Subcutaneous abdominal adipose tissue (tissue), 5 donors: ENCODE results near the gene SLC25A38.
"Not testable (repeated sequence)": the region's sequence is repeated elsewhere in the genome, so short reads cannot be mapped to it uniquely, and the experiment has no call there.

Experiments
- H3K27ac ChIP-seq: one replicate; pipeline ENCODE4 v1.7.0; 2013; ENCODE audit warnings: low read depth, mild to moderate bottlenecking, inconsistent platforms, low read length, moderate library complexity
- H3K27me3 ChIP-seq, 5 donors: one replicate each; pipeline ENCODE4 v1.7.0; 2013; ENCODE audit warnings: low read length in 5 of 5, inconsistent platforms in 1 of 5; ENCODE audit not compliant: control insufficient read depth in 5 of 5, insufficient read depth in 4 of 5
- H3K36me3 ChIP-seq, 5 donors: one replicate each; pipeline ENCODE4 v1.7.0; 2013; ENCODE audit warnings: low read length in 5 of 5; ENCODE audit not compliant: control insufficient read depth in 5 of 5, insufficient read depth in 5 of 5
- H3K4me1 ChIP-seq, 5 donors: one replicate each; pipeline ENCODE4 v1.7.0; 2013; ENCODE audit warnings: low read length in 5 of 5, mild to moderate bottlenecking in 3 of 5, moderate library complexity in 1 of 5; ENCODE audit not compliant: control insufficient read depth in 5 of 5, insufficient read depth in 5 of 5
- H3K4me3 ChIP-seq, 5 donors: one replicate each; pipeline ENCODE4 v1.7.0; 2013; ENCODE audit warnings: low read length in 5 of 5, low read depth in 1 of 5
- H3K9ac ChIP-seq, 5 donors: one replicate each; pipeline ENCODE4 v1.7.0; 2013; ENCODE audit warnings: low read length in 5 of 5, mild to moderate bottlenecking in 4 of 5, moderate library complexity in 3 of 5
- H3K9me3 ChIP-seq, 5 donors: one replicate each; pipeline ENCODE4 v1.7.0; 2013; ENCODE audit warnings: low read length in 5 of 5; ENCODE audit not compliant: control insufficient read depth in 5 of 5
- donor health status: healthy.
- donor health status: healthy.
- donor health status: healthy.
- donor health status: healthy.
- donor health status: healthy.

The SLC25A38 gene

DNA sequence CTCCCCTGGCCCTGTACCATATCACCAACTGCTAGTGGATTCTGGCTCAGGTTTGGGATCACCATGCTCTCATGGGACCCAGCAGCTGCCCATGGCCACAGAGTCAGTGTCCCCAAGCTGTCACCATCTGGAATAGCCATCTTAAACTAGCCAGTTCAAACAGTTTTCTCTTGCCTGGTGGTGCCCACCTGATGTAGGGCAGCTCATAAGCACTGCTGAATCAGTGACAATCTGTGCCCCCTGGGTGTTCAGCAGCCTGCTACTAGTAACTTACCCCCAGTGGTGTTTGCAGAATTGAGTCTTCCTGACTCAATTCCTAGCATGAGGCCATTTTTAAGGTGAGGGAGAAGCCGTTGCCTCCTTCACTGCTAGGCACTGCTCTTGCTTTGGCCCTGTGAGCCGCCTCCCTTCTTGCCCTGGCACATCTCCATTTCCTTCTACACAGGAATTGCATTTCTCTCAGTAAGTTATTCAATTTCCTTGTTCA is 31.3 kb downstream of the SLC25A38 start:
- H3K27me3 ChIP-seq = no peaks in the 10 kb centered on the region
- peaks cover 11 to 52% (median 52%) of the 10 kb centered on the region in 5 donors for H3K36me3 ChIP-seq
- no peak overlapping the region for H3K27ac ChIP-seq
- H3K4me3 ChIP-seq = no peak overlapping the region
- peaks cover 0 to 4% (median 2%) of the 10 kb centered on the region in 5 donors for H3K4me1 ChIP-seq
- H3K9ac ChIP-seq = peak overlapping the region in 1 of 5 donors; percentile 25
- H3K9me3 ChIP-seq = no peaks in the 10 kb centered on the region

DNA sequence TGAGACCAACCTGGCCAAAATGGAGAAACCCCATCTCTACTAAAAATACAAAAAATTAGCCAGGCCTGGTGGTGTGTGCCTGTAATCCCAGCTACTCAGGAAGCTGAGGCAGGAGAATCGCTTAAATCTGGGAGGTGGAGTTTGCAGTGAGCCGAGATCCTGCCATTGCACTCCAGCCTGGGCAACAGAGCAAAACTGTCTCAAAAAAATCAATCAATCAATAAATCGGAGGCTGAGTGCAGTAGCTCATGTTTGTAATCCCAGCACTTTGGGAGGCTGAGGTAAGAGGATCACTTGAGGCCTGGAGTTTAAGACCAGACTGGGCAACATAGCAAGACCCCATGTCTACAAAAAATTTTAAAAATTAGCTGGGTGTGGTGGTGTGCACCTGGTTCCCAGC is 32.1 kb downstream of the SLC25A38 start:
- not testable (repeated sequence) for H3K4me3 ChIP-seq, H3K9ac ChIP-seq, H3K27me3 ChIP-seq, H3K27ac ChIP-seq, H3K4me1 ChIP-seq, H3K9me3 ChIP-seq
- H3K36me3 ChIP-seq = peaks cover 11 to 46% (median 43%) of the 10 kb centered on the region in 5 donors

DNA sequence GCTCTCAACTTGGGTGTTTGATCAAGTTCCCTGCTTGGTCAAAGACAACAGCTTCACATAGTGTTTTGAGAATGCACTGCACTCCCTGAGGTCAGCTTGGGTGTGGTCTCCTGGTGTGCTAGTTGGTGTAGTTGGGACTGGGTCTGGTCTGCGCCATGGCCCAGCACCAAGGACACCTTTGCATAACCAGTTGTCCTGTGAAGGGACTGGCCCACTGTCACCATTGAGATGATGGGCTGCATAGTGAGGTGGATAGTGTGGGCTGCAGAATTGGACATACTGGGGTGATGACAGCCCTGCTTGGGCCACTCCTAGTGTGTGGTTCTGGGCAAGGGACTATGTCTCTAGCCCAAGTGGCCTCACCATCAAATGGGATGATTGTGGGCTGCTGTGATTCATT is 32.8 kb downstream of the SLC25A38 start:
- Histone ChIP-seq H3K36me3 (peaks cover 9 to 39% (median 36%) of the 10 kb centered on the region in 5 donors), H3K4me3 (no peak overlapping the region), H3K4me1 (peaks cover 0 to 2% (median 0%) of the 10 kb centered on the region in 5 donors), H3K9me3 (no peaks in the 10 kb centered on the region), H3K27me3 (no peaks in the 10 kb centered on the region), H3K9ac (no peak overlapping the region), H3K27ac (no peak overlapping the region)

DNA sequence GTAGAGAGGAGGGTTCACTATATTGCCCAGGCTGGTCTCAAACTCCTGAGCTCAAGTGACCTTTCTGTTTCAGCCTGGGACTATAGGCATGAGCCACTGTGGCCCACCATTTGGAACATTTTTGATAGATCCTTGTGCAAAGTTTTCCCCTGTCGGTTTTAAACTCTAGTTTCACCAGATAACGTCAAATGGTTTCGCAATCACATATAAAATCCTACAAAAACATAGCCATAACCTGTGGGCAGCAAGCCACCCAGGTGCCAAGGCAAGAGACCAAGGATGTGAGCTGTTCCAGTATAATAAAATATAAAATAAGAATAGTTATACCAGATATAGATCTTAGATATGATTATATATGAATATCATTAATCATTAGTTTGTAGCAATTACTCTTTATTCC is 33.8 kb downstream of the SLC25A38 start:
- not testable (repeated sequence) for H3K4me1 ChIP-seq, H3K27me3 ChIP-seq, H3K9ac ChIP-seq, H3K4me3 ChIP-seq, H3K9me3 ChIP-seq, H3K27ac ChIP-seq
- H3K36me3 ChIP-seq = peaks cover 5 to 29% (median 26%) of the 10 kb centered on the region in 5 donors

DNA sequence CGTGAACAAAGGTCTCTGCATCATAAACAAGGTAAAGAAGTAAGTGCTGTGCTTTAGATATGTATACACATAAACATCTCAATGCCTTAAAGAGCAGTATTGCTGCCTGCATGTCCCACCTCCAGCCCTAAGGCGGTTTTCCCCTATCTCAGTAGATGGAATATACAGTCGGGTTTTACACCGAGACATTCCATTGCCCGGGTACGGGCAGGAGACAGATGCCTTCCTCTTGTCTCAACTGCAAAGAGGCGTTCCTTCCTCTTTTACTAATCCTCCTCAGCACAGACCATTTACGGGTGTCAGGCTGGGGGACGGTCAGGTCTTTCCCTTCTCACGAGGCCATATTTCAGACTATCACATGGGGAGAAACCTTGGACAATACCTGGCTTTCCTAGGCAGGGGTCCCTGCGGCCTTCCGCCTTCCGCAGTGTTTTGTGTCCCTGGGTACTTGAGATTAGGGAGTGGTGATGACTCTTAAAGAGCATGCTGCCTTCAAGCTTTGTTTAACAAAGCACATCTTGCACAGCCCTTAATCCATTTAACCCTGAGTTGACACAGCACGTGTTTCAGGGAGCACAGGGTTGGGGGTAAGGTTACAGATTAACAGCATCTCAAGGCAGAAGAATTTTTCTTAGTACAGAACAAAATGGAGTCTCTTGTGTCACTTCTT is 35.5 kb downstream of the SLC25A38 start:
- H3K36me3 ChIP-seq = peaks cover 0 to 12% (median 9%) of the 10 kb centered on the region in 5 donors
- not testable (repeated sequence) for H3K9me3 ChIP-seq, H3K4me3 ChIP-seq, H3K4me1 ChIP-seq, H3K27me3 ChIP-seq, H3K27ac ChIP-seq, H3K9ac ChIP-seq

DNA sequence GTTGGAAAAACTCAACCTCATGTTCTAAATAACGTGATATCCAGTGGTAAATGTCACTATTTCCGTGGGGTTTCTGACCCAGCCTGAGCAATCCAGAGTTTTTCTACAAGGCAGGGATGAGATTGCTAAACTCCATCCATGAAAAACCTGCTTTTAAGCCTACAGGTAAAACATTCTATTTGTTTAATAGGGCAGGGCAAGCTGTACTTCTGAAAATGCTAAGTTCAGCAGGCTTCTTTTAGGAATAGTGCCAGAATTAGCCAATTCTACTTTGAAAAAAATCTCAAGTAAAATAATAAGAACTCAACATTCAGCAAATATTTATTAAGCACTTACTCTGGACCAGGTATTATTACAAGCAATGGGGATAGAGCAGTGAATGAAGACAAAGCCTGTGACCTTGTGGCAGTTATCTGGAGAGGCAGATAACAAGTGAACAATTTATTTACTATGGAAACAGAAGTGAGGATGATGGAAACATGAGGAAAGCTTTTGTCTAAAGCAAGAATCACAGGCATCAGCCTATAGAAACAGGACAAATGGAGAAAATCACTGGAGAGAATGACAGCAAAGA is 36.7 kb downstream of the SLC25A38 start:
- no peak overlapping the region for H3K9ac ChIP-seq
- no peaks in the 10 kb centered on the region for H3K27me3 ChIP-seq
- H3K27ac ChIP-seq = no peak overlapping the region
- peaks cover 0 to 2% (median 0%) of the 10 kb centered on the region in 5 donors for H3K4me1 ChIP-seq
- H3K36me3 ChIP-seq = peaks cover 0 to under 1% (median 0%) of the 10 kb centered on the region in 5 donors
- H3K4me3 ChIP-seq = no peak overlapping the region
- H3K9me3 ChIP-seq = no peaks in the 10 kb centered on the region

DNA sequence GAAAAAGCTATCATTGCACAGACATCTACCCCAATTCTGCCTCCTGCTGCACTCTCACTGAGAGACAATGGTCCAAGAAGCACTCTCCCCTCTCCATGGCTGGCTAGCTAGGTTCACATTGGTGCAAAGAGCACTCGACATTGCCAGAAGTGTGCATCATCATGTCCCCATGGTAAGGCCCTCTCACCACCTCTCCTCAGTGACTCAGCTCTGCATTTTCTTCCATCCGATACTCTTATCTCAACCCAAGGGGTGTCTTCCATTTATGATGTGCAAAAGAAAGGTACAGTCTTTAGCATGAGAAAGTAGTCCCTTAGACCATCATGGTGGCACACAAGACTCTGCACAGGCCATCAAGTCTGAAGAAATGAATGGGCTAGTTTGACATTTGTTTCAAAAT is 37.4 kb downstream of the SLC25A38 start:
- Histone ChIP-seq H3K9me3 (no peaks in the 10 kb centered on the region), H3K9ac (no peak overlapping the region), H3K4me1 (peaks cover 0 to 2% (median 0%) of the 10 kb centered on the region in 5 donors), H3K4me3 (no peak overlapping the region), H3K27me3 (no peaks in the 10 kb centered on the region), H3K27ac (no peak overlapping the region), H3K36me3 (no peaks in the 10 kb centered on the region)

DNA sequence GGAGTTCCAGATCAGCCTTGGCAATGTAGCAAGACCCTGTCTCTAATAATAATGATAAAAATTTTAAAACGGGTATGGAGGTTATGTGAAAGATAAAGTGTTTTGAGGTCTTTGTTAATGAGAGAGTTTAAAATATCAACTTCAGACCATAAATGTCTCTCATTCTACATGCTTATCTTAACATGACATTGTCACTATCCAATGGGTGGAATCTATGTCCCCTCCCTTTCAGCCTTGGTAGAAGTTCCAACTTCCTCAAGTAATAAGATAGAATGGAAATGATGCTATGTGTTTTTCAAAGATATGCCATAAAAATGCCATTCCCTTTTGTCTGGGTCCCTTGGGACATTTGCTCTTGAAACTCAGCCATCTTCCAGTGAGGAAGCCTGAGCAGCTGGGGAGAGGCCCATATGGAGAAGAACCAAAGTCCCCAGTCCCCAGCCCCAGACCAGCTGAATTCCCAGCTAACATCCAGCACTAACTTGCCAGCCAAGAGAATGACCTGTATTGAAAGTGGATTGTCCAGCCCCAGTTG is 40.3 kb downstream of the SLC25A38 start:
- Histone ChIP-seq H3K27ac (no peak overlapping the region), H3K9ac (no peak overlapping the region), H3K4me1 (peaks cover 0 to 2% (median 0%) of the 10 kb centered on the region in 5 donors), H3K36me3 (no peaks in the 10 kb centered on the region), H3K4me3 (no peak overlapping the region), H3K9me3 (no peaks in the 10 kb centered on the region), H3K27me3 (no peaks in the 10 kb centered on the region)

DNA sequence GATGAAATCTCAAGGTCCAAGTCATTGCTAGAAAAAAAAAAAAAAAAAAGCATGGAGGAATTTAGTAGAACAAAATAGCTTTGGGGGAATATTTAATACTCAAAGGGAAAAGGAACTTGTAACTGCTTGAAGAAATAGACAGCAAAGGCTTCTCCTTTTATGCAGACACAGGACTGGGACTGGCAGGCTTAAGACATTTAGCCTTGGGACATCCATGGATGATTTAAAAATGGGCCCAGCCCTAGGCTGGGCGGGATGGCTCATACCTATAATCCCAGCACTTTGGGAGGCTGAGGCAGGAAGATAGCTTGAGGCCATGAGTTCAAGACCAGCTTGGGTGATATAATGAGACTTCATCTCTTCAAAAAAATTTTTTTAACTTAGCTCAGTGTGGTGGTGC is 43.1 kb downstream of the SLC25A38 start:
- peaks cover 0 to 13% (median 6%) of the 10 kb centered on the region in 5 donors for H3K4me1 ChIP-seq
- no peak overlapping the region for H3K4me3 ChIP-seq
- H3K27ac ChIP-seq = no peak overlapping the region
- H3K36me3 ChIP-seq = no peaks in the 10 kb centered on the region
- no peaks in the 10 kb centered on the region for H3K9me3 ChIP-seq
- H3K9ac ChIP-seq = no peak overlapping the region
- H3K27me3 ChIP-seq = peaks cover 0 to 13% (median 0%) of the 10 kb centered on the region in 5 donors

DNA sequence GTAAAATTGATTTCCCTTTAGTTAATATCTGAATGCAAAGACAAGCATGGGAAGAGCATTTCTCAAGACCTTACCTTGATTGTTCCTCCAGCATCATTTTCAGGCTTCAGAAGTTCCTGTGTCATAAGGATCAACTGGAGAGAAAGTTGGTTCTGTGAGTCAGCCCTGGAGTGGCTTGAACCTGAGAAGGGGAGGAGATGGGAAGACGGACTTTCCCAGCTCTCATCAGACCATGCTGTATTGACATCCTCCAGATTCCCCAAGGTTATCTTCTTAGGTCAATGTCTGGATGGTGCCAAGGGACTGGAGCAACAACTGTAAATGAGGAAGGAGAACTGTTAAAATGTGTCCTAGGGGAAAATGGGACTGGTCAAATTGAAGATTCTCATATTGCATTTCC is 44.3 kb downstream of the SLC25A38 start:
- H3K9ac ChIP-seq = no peak overlapping the region
- H3K4me1 ChIP-seq = peaks cover 0 to 13% (median 6%) of the 10 kb centered on the region in 5 donors
- no peaks in the 10 kb centered on the region for H3K36me3 ChIP-seq
- no peak overlapping the region for H3K4me3 ChIP-seq
- peaks cover 0 to 13% (median 0%) of the 10 kb centered on the region in 5 donors for H3K27me3 ChIP-seq
- no peaks in the 10 kb centered on the region for H3K9me3 ChIP-seq
- no peak overlapping the region for H3K27ac ChIP-seq
